ENCODE results near the gene CEP135.

The CEP135 gene

DNA sequence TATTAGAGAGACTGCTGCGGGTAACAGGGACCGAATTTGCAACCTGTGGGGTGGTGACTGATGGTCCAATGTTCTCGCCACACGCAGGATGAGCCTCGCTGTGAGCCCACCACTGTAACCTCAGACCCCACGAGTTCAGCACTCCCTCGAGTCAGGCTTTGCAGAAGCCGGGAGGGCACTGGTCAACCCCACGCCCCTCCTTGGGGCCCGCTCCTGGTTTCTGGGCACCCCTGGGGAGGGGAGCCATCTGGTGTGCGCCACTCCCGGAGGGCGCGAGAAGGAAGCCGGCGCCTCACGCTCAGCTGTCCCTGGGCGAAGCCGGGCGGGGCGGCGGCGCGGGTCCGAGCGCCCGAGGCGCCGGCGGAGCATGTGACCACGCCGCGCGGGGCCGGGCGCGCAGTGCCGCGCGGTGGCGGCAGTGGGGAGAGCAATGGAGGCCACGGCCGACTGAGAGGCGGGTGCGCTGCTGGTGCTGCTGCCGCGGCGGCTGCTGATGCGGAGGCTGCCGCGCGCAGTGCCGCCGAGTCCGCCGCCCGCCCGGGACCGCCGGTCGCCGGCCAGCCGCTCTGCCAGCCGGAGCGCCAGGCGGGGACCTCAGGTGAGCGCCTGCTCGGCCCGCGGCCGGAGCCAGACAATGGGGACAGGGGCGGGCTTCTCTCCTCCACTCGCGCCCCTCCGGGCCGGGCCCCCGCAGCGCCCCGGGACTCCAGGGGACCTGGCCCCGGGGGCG, 100.1 kb downstream of the CEP135 start:
- peak overlapping the region; percentile 75 for H3K4me3 ChIP-seq (ENCODE audit: low read depth, low read length)
- DNase-seq (ENCODE audit: low read depth, low spot score) = peak; percentile 59
- TF ChIP-seq, protein P1, sequence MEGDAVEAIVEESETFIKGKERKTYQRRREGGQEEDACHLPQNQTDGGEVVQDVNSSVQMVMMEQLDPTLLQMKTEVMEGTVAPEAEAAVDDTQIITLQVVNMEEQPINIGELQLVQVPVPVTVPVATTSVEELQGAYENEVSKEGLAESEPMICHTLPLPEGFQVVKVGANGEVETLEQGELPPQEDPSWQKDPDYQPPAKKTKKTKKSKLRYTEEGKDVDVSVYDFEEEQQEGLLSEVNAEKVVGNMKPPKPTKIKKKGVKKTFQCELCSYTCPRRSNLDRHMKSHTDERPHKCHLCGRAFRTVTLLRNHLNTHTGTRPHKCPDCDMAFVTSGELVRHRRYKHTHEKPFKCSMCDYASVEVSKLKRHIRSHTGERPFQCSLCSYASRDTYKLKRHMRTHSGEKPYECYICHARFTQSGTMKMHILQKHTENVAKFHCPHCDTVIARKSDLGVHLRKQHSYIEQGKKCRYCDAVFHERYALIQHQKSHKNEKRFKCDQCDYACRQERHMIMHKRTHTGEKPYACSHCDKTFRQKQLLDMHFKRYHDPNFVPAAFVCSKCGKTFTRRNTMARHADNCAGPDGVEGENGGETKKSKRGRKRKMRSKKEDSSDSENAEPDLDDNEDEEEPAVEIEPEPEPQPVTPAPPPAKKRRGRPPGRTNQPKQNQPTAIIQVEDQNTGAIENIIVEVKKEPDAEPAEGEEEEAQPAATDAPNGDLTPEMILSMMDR (IDR thresholded peaks at IDR 0.05; ENCODE audit: low read depth, low read length) = peak; percentile 45
- in situ Hi-C loops (cut with HindIII; ENCODE audit: low sequenced_read_pairs) = no loop called here

DNA sequence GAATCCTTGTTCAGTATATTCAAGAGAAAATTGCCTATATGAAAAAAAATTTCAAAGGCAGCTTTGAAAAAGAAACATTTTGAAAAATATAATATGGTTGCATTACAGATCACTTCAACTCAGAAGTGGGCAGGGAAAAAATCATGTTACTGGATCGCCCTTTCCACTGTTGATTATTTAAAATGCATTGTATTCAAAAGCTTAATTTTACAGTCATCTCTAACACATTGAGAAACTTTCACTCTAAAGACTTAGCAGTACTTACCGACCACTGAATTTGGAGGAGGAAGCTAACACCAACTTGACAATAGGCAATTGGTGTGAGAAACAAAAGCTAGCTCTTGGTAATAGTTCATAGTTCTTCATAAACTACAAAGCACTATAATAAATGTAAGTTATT, 101.9 kb downstream of the CEP135 start:
- TF ChIP-seq, protein P1 (IDR thresholded peaks at IDR 0.05; ENCODE audit: low read depth, low read length) = no peak
- in situ Hi-C loops (cut with HindIII; ENCODE audit: low sequenced_read_pairs) = no loop called here
- H3K4me3 ChIP-seq (ENCODE audit: low read depth, low read length) = no peak overlapping the region
- no peak for DNase-seq (ENCODE audit: low read depth, low spot score)

DNA sequence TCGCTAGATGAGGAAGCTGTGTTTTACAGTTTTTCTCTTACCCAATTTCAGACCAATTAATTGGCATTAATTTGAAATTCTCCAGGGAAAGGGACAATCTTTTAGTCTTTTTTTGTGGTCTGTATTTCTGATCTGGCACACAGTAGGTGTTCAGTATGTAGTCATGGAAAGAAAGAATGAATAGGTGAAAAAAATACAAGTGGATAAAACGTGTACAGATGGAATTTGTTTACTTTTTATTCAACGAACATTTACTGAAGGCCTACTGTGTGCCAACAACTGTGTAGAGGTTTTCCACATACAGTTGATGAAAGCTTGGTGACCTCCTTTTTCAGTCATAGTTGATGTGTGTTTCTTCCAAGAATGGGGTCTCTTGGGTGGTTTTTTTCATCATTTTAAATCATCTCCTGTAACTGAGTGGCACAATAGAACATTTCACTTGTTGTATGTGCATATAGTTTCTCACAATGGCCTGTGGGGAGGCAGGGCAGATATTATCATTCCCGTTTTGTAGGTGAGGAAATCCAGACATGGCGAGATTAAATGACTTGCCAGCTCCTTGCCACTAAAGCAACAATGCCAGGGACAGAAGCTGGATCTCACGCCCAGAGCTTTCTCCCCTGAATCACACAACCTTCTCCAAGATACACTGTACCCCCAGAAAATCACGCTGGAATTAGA, 102.4 kb downstream of the CEP135 start:
- no peak overlapping the region for H3K4me3 ChIP-seq (ENCODE audit: low read depth, low read length)
- no peak for DNase-seq (ENCODE audit: low read depth, low spot score)
- TF ChIP-seq, protein P1 (IDR thresholded peaks at IDR 0.05; ENCODE audit: low read depth, low read length) = no peak
- in situ Hi-C loops (cut with HindIII; ENCODE audit: low sequenced_read_pairs) = no loop called here

DNA sequence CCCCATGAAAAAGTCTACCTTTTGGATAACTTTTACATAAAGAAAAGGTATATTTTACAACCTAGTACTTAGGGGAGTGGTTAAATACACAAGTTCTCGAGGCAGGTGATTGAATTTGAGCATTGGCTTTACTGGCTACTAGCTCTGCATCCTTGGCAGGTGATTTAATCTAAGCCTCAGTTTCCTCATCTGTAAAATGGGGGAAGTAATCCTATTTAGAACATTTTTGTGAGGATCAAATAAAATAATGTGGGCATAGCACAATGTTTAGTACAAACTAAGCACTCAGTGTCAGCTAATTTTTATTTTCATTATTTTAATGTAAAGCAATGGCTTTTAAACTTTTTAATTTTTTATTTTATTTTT, 102.9 kb downstream of the CEP135 start:
- DNase-seq (ENCODE audit: low read depth, low spot score) = no peak
- no peak overlapping the region for H3K4me3 ChIP-seq (ENCODE audit: low read depth, low read length)
- TF ChIP-seq, protein P1 (IDR thresholded peaks at IDR 0.05; ENCODE audit: low read depth, low read length) = no peak
- in situ Hi-C loops (cut with HindIII; ENCODE audit: low sequenced_read_pairs) = no loop called here

DNA sequence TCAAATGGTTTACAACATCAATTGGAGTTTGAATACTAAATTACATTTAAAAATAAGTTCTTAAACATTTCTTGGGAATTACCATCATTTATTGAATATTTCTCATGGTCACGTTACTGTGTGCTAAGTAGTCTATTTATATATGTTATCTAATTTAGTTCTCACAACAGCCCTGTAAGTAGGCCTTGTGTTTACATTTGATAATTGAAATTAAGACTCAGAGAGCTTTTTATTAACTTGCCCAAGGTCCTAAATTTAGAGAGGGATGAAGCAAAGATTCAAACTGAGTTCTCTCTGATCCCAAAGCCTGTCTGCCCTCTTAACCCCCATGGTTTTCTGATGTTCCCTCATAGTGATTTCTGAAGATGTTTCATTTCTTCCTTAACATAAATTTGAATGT, 103.7 kb downstream of the CEP135 start:
- no peak overlapping the region for H3K4me3 ChIP-seq (ENCODE audit: low read depth, low read length)
- TF ChIP-seq, protein P1 (IDR thresholded peaks at IDR 0.05; ENCODE audit: low read depth, low read length) = no peak
- in situ Hi-C loops (cut with HindIII; ENCODE audit: low sequenced_read_pairs) = no loop called here
- no peak for DNase-seq (ENCODE audit: low read depth, low spot score)

DNA sequence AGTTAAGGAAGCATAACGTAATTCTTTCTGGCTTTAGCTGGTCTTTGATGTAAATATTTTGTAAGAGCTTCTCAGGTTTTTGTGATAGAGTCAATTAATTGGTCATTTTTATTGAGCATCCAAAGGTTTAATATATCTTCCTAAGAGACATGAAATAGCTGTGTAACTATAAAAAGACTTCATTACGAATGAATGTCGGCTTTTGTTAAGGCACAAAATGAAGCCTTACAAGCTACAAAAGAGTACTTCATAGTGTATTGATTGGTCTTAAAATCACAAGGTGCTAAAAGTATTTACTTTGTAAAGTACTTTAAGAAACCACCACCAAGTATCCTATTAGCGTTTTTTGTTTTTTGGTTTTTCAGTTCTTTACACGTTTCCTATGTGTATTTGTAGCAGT, 104.2 kb downstream of the CEP135 start:
- TF ChIP-seq, protein P1 (IDR thresholded peaks at IDR 0.05; ENCODE audit: low read depth, low read length) = no peak
- in situ Hi-C loops (cut with HindIII; ENCODE audit: low sequenced_read_pairs) = no loop called here

More for the DNA sequence above, 104.2 kb downstream of the CEP135 start:
- no peak overlapping the region for H3K4me3 ChIP-seq (ENCODE audit: low read depth, low read length)
- no peak for DNase-seq (ENCODE audit: low read depth, low spot score)

Data from astrocyte of the spinal cord (primary cell).